ENCODE results near the gene SYPL1.

DNA sequence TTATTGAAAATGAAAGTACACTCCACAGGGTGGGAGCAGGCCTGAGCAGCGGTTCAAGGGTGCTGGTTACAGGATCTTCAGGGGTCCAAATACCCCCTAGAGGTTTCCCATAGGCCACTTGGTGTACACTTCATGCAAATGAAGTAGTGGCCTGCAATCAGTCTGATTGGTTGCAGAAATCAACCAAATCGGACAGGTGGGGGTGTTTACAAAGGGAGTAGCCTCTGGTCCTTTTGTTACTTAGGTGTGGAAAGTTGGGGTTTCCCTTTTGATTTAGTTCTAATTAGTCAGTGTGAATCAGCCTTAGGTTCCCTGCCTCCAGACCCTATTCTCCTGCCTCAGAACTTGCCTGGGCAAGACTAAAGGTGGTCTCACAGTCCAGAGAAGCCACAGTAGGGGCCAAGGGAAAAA, 49.6 kb downstream of the SYPL1 start:
- no peak for TF ChIP-seq CTCF (IDR thresholded peaks at IDR 0.05)
- TF ChIP-seq ZFX (IDR thresholded peaks at IDR 0.05; ENCODE audit: borderline replicate concordance) = no peak
